Parathyroid adenoma (tissue), 2 donors: ENCODE data around the gene FOXJ3.

Experiments used
- H2AFZ ChIP-seq: fragments of 300-600 bp; sonication (generic); one replicate; pipeline ENCODE4 v1.7.0; 2017; ENCODE audit warnings: antibody characterized with exemption, mild to moderate bottlenecking
- H3K27ac ChIP-seq: fragments of 300-600 bp; sonication (generic); one replicate; pipeline ENCODE4 v1.7.0; 2017
- H3K27me3 ChIP-seq: fragments of 300-600 bp; sonication (generic); one replicate; pipeline ENCODE4 v1.7.0; 2017; ENCODE audit warnings: low read length; ENCODE audit not compliant: control insufficient read depth, insufficient read depth
- H3K36me3 ChIP-seq: fragments of 300-600 bp; sonication (generic); one replicate; pipeline ENCODE4 v1.7.0; 2017; ENCODE audit warnings: low read length; ENCODE audit not compliant: control insufficient read depth, insufficient read depth
- H3K4me1 ChIP-seq: fragments of 300-600 bp; sonication (generic); one replicate; pipeline ENCODE4 v1.7.0; 2017; ENCODE audit warnings: control low read depth
- H3K4me2 ChIP-seq: fragments of 300-600 bp; sonication (generic); one replicate; pipeline ENCODE4 v1.7.0; 2017; ENCODE audit warnings: low read length
- H3K4me3 ChIP-seq: fragments of 300-600 bp; sonication (generic); one replicate; pipeline ENCODE4 v1.7.0; 2017; ENCODE audit warnings: low read depth, low read length
- H3K79me2 ChIP-seq: fragments of 300-600 bp; sonication (generic); one replicate; pipeline ENCODE4 v1.7.0; 2017; ENCODE audit warnings: control low read depth
- H3K9ac ChIP-seq: fragments of 300-600 bp; sonication (generic); one replicate; pipeline ENCODE4 v1.7.0; 2017; ENCODE audit warnings: mild to moderate bottlenecking
- H3K9me3 ChIP-seq: fragments of 300-600 bp; sonication (generic); one replicate; pipeline ENCODE4 v1.7.0; 2017; ENCODE audit warnings: low read length; ENCODE audit not compliant: control insufficient read depth
- CTCF ChIP-seq: fragments of 300-600 bp; sonication (generic); IDR thresholded peaks from one replicate; pipeline ENCODE4 v1.7.0; 2017; ENCODE audit warnings: antibody characterized with exemption, mild to moderate bottlenecking
- donor health status: primary hyperparathyroidism.

Gene FOXJ3

GRCh38 chr1:42146626-42147320 is 188.3 kb downstream of the FOXJ3 start:
- Histone ChIP-seq H3K9ac (no peak overlapping the region), H3K4me1 (no peaks in the 10 kb centered on the region), H3K9me3 (no peaks in the 10 kb centered on the region), H3K4me3 (no peak overlapping the region), H3K27ac (no peak overlapping the region), H3K36me3 (no peaks in the 10 kb centered on the region), H3K4me2 (no peak overlapping the region), H3K79me2 (no peaks in the 10 kb centered on the region), H3K27me3 (no peaks in the 10 kb centered on the region), H2AFZ (no peak overlapping the region)
- TF ChIP-seq CTCF, result peak; percentile 73

GRCh38 chr1:42145764-42146625 is 189.0 kb downstream of the FOXJ3 start:
- Histone ChIP-seq H3K9me3 (no peaks in the 10 kb centered on the region), H2AFZ (peak overlapping the region; percentile 22), H3K27ac (no peak overlapping the region), H3K4me1 (no peaks in the 10 kb centered on the region), H3K9ac (no peak overlapping the region), H3K36me3 (no peaks in the 10 kb centered on the region), H3K4me3 (no peak overlapping the region), H3K4me2 (no peak overlapping the region), H3K27me3 (no peaks in the 10 kb centered on the region), H3K79me2 (no peaks in the 10 kb centered on the region)
- TF ChIP-seq CTCF, result no peak

- H3K4me2 ChIP-seq, result no peak overlapping the region
- H3K9ac ChIP-seq, result no peak overlapping the region
- H3K9me3 ChIP-seq, result no peaks in the 10 kb centered on the region
- H3K27me3 ChIP-seq, result no peaks in the 10 kb centered on the region
- H3K4me1 ChIP-seq, result no peaks in the 10 kb centered on the region
- TF ChIP-seq CTCF, result no peak
- no peaks in the 10 kb centered on the region for H3K79me2 ChIP-seq
- peak overlapping the region; percentile 22 for H2AFZ ChIP-seq
- H3K4me3 ChIP-seq, result no peak overlapping the region
- H3K27ac ChIP-seq, result no peak overlapping the region
- no peaks in the 10 kb centered on the region for H3K36me3 ChIP-seq
Observed at GRCh38 chr1:42145389-42145716, 189.7 kb downstream of the FOXJ3 start.

- no peak overlapping the region for H3K4me2 ChIP-seq
- no peak overlapping the region for H3K4me3 ChIP-seq
- no peak for TF ChIP-seq CTCF
- H3K27me3 ChIP-seq, result no peaks in the 10 kb centered on the region
- H2AFZ ChIP-seq, result no peak overlapping the region
- H3K9ac ChIP-seq, result no peak overlapping the region
- no peaks in the 10 kb centered on the region for H3K4me1 ChIP-seq
- H3K27ac ChIP-seq, result no peak overlapping the region
- H3K79me2 ChIP-seq, result no peaks in the 10 kb centered on the region
- H3K36me3 ChIP-seq, result no peaks in the 10 kb centered on the region
- H3K9me3 ChIP-seq, result no peaks in the 10 kb centered on the region
Observed at GRCh38 chr1:42144711-42145388, 190.2 kb downstream of the FOXJ3 start.
